Tibial nerve (tissue), 4 donors: ENCODE results near the gene MSI1. TPM values are rescaled to one million over a fixed set of nuclear protein-coding genes. Genes with fewer than 3 reads are reported as not detected.

ENCODE experiments used
- DNase-seq, 2 donors: peaks; one replicate each; pipeline ENCODE4 v3.0.0-alpha.2; 2019; ENCODE audit warnings: low spot score in 2 of 2
- H3K27ac ChIP-seq, 4 donors: fragments of 200-600 bp; sonication (generic) in 3 of 4; one replicate each; pipeline ENCODE4 v1.5.1; 2017 to 2019; ENCODE audit warnings: mild to moderate bottlenecking in 1 of 4
- H3K27me3 ChIP-seq, 2 donors: fragments of 200-600 bp; sonication (generic) in 1 of 2; one replicate each; pipeline versions ENCODE4 v1.5.1 to v1.6.0; 2017 to 2019
- H3K36me3 ChIP-seq, 3 donors: fragments of 200-600 bp; sonication (generic); one replicate each; pipeline ENCODE4 v1.5.1; 2018 to 2019
- H3K4me1 ChIP-seq, 4 donors: fragments of 200-600 bp; sonication (generic) in 3 of 4; one replicate each; pipeline ENCODE4 v1.5.1; 2017 to 2019
- H3K4me3 ChIP-seq, 4 donors: fragments of 200-600 bp; sonication (generic) in 3 of 4; one replicate each; pipeline ENCODE4 v1.5.1; 2017 to 2019; ENCODE audit warnings: mild to moderate bottlenecking in 1 of 4, moderate library complexity in 1 of 4
- H3K9me3 ChIP-seq, 4 donors: fragments of 200-600 bp; sonication (generic) in 3 of 4; one replicate each; pipeline ENCODE4 v1.5.1; 2017 to 2019
- CTCF ChIP-seq, 5 experiments: fragments of 200-600 bp in 3 of 5; fragments of 450-650 bp in 2 of 5; sonication (generic) in 3 of 5; IDR thresholded peaks; one replicate each; pipeline ENCODE4 v1.5.1; 2016 to 2019; ENCODE audit warnings: antibody characterized with exemption in 5 of 5, mild to moderate bottlenecking in 3 of 5, moderate library complexity in 2 of 5
- EP300 ChIP-seq, 2 donors: sonication (generic); formaldehyde crosslinking; IDR thresholded peaks; one replicate each; pipeline ENCODE4 v1.6.1; 2017; ENCODE audit warnings: antibody characterized with exemption in 2 of 2, mild to moderate bottlenecking in 1 of 2
- POLR2A ChIP-seq, 2 donors: fragments of 450-650 bp; IDR thresholded peaks; one replicate each; pipeline ENCODE4 v1.6.1; 2017; ENCODE audit warnings: antibody characterized with exemption in 2 of 2, mild to moderate bottlenecking in 2 of 2, moderate library complexity in 2 of 2
- WGBS, 2 donors: methylation state at CpG; one replicate each; pipeline ENCODE4 v1.1.5; 2018; 5-methylcytosine and 5-hydroxymethylcytosine counted together
- total RNA-seq, 4 donors: library from RNA; depleted of rRNA; stranded (reverse); fragments of >200 nt; gene quantifications; one replicate each; pipeline ENCODE4 v1.1.0, GENCODE V29; 2016

The MSI1 gene
- total RNA-seq, 4 donors from 2014 or later = 0.22 to 1.2 (median 0.59) TPM; not detected in 1

GRCh38 chr12:120412421-120412820 is 43.5 kb upstream of the MSI1 start:
- Histone ChIP-seq H3K4me3 (no peak overlapping the region), H3K27ac (no peak overlapping the region), H3K9me3 (no peaks in the 10 kb centered on the region), H3K27me3 (no peaks in the 10 kb centered on the region), H3K36me3 (no peaks in the 10 kb centered on the region), H3K4me1 (no peaks in the 10 kb centered on the region)
- TF ChIP-seq CTCF (IDR thresholded peaks at IDR 0.05) = no peak
- TF ChIP-seq POLR2A (IDR thresholded peaks at IDR 0.05) = no peak
- no peak for TF ChIP-seq EP300 (IDR thresholded peaks at IDR 0.05)
- DNase-seq = no peak
- 69 to 72% methylated on average over 7 of the region's 7 CpGs for WGBS, 2 donors

DNA sequence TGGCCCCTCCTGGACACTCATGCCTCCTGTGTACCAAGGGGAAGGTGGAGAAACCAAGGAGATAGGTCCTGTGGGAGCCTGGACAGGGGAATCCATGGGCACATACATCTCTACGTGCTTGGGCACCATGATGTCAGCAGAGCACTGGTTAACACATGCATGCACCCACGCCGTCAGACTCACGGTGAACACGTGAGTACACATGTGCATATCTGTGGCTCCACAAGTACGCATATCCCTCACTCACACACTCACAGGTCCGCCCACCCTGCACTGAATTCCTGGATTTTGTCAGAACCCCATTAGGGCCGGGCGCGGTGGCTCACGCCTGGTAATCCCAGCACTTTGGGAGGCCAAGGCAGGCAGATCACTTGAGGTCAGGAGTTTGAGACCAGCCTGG is 39.8 kb upstream of the MSI1 start:
- 96 to 98% methylated on average over 10 to 11 of the region's 11 CpGs for WGBS, 2 donors

DNA sequence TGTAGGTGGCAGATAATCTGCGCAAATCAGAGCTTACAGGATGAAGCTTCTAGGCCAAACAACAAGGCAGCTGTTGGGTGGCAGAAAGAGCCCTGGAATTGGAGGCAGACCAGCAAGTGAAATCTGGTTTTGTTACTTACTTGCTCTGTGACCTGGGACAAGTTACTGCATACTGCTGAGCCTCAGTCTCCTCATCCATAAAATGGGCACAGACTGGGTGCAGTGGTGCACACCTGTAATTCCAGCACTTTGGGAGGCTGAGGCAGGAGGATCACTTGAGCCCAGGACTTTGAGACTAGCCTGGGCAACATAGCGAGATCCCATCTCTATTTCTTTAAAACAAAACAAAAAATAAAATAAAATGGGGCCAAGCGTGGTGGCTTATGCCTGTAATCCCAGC is 37.6 kb upstream of the MSI1 start:
- no peaks in the 10 kb centered on the region for H3K36me3 ChIP-seq

More for the DNA sequence above, 39.8 kb upstream of the MSI1 start:
- no peaks in the 10 kb centered on the region for H3K27me3 ChIP-seq
- no peak for DNase-seq
- H3K9me3 ChIP-seq = no peaks in the 10 kb centered on the region
- no peak overlapping the region for H3K27ac ChIP-seq
- H3K4me3 ChIP-seq = no peak overlapping the region
- no peak for TF ChIP-seq CTCF (IDR thresholded peaks at IDR 0.05)
- no peak for TF ChIP-seq POLR2A (IDR thresholded peaks at IDR 0.05)
- no peak for TF ChIP-seq EP300 (IDR thresholded peaks at IDR 0.05)
- no peaks in the 10 kb centered on the region for H3K36me3 ChIP-seq
- H3K4me1 ChIP-seq = no peaks in the 10 kb centered on the region

DNA sequence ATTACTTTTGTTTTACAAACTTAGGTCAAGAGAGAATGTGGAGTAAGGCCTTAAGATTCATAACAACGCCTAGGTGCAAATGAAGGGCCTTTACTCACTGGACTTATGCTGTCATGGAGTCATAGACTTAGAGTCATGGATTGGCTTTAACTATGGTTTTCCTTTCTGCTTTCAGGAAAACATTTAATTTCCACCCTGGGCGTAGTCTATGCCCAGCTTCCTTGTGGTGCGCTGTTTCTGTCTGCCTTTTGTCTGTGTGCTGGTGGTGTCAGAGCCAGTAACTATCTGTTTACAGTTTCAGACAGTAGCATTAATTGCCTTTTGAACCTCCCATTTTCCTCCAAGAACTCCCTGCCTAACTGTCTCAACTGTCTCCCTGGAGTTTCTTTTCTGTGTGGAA is 37.1 kb upstream of the MSI1 start:
- no peak for DNase-seq
- Histone ChIP-seq H3K9me3 (no peaks in the 10 kb centered on the region), H3K27me3 (no peaks in the 10 kb centered on the region), H3K4me3 (no peak overlapping the region), H3K27ac (no peak overlapping the region), H3K4me1 (no peaks in the 10 kb centered on the region), H3K36me3 (no peaks in the 10 kb centered on the region)
- WGBS, 2 donors = 74 to 89% methylated on average over 3 of the region's 3 CpGs
- TF ChIP-seq POLR2A (IDR thresholded peaks at IDR 0.05) = no peak
- TF ChIP-seq CTCF (IDR thresholded peaks at IDR 0.05) = no peak

More for the DNA sequence above, 37.6 kb upstream of the MSI1 start:
- H3K4me1 ChIP-seq = no peaks in the 10 kb centered on the region
- TF ChIP-seq POLR2A (IDR thresholded peaks at IDR 0.05) (no peak), EP300 (IDR thresholded peaks at IDR 0.05) (no peak), CTCF (IDR thresholded peaks at IDR 0.05) (no peak)
- no peak overlapping the region for H3K4me3 ChIP-seq
- no peak overlapping the region for H3K27ac ChIP-seq
- no peaks in the 10 kb centered on the region for H3K9me3 ChIP-seq
- DNase-seq = no peak
- no peaks in the 10 kb centered on the region for H3K27me3 ChIP-seq
- WGBS, 2 donors = 94 to 95% methylated on average over 3 of the region's 3 CpGs

DNA sequence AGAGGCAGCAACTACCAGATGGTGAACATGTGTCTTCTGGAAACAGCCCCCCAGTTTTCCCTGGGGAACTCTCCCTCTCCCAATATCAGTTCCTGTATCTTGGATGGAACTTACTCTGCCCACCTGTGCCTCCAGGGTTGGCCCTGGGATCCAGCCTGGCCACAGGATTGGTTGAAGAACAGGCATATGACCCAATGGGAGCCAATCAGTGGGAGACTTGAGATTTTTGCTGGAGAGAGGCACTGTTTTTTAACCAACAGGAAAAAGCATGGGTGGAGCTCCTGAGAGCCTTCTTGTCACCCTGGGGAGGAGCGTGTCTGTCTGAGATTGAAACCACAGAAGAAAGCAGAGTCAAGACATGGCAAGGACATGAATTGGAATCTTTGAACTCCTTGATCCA is 35.3 kb upstream of the MSI1 start:
- WGBS, 2 donors = 69 to 89% methylated on average over 1 of the region's 1 CpG

More for the DNA sequence above, 35.3 kb upstream of the MSI1 start:
- no peaks in the 10 kb centered on the region for H3K36me3 ChIP-seq
- H3K9me3 ChIP-seq = no peaks in the 10 kb centered on the region
- H3K4me3 ChIP-seq = no peak overlapping the region
- no peak for DNase-seq
- no peak overlapping the region for H3K27ac ChIP-seq
- no peaks in the 10 kb centered on the region for H3K27me3 ChIP-seq
- no peaks in the 10 kb centered on the region for H3K4me1 ChIP-seq
- no peak for TF ChIP-seq CTCF (IDR thresholded peaks at IDR 0.05)
- no peak for TF ChIP-seq POLR2A (IDR thresholded peaks at IDR 0.05)
- TF ChIP-seq EP300 (IDR thresholded peaks at IDR 0.05) = no peak
